Adrenal gland (tissue), 5 donors: Measurements from ENCODE around the gene MICU1.

ENCODE experiments used
- CTCF ChIP-seq, 6 experiments: fragments of 450-650 bp in 4 of 6; fragments of 200-600 bp in 2 of 6; sonication (generic) in 1 of 6; IDR thresholded peaks; 1 replicate in 5 of 6; 2 replicates in 1 of 6; pipeline versions ENCODE4 v1.5.1 to v1.8.0; 2016 to 2021; ENCODE audit warnings: antibody characterized with exemption in 6 of 6, mild to moderate bottlenecking in 2 of 6, moderate library complexity in 1 of 6
- POLR2A ChIP-seq, 2 donors: fragments of 450-650 bp; IDR thresholded peaks; one replicate each; pipeline ENCODE4 v1.6.1; 2017; ENCODE audit warnings: antibody characterized with exemption in 2 of 2, mild to moderate bottlenecking in 2 of 2, moderate library complexity in 1 of 2
- donor health status: DM: no; HTN: no; CAD: no.

GRCh38 chr10:72418679-72419078 is 207.2 kb downstream of the MICU1 start:
- TF ChIP-seq CTCF (IDR thresholded peaks at IDR 0.05) (no peak), POLR2A (IDR thresholded peaks at IDR 0.05) (no peak)
